Large intestine (tissue), 3 donors: ENCODE results near the gene LSM2. TPM values are rescaled to one million over a fixed set of nuclear protein-coding genes. Genes with fewer than 3 reads are reported as not detected.
A peak's percentile ranks its signal among the peaks of the same experiment; 100 is the strongest.
"Not testable (repeated sequence)": the region's sequence is repeated elsewhere in the genome, so short reads cannot be mapped to it uniquely, and the experiment has no call there.

ENCODE experiments used
- DNase-seq, 2 donors: peaks; one replicate each; pipeline versions ENCODE4 v3.0.0 to v3.0.0-alpha.2; 2013
- H3K27ac ChIP-seq: one replicate; pipeline ENCODE4 v1.5.1; 2013; ENCODE audit warnings: low read length
- H3K27me3 ChIP-seq: 2 replicates; pipeline ENCODE4 v1.6.1; 2013; ENCODE audit warnings: low read length; ENCODE audit not compliant: control insufficient read depth, insufficient read depth
- H3K36me3 ChIP-seq: 2 replicates; pipeline ENCODE4 v1.6.1; 2013; ENCODE audit warnings: low read length; ENCODE audit not compliant: control insufficient read depth, insufficient read depth
- H3K4me1 ChIP-seq: one replicate; pipeline ENCODE4 v1.6.1; 2013; ENCODE audit warnings: low read length; ENCODE audit not compliant: control insufficient read depth, insufficient read depth
- H3K4me3 ChIP-seq: one replicate; pipeline ENCODE4 v1.5.1; 2013; ENCODE audit warnings: low read length
- H3K9me3 ChIP-seq: one replicate; pipeline ENCODE4 v1.6.1; 2013; ENCODE audit warnings: mild to moderate bottlenecking, low read depth, low read length, moderate library complexity; ENCODE audit not compliant: control insufficient read depth
- WGBS: methylation state at CpG from one replicate; pipeline ENCODE4 v1.1.5; 2013; ENCODE audit warnings: low lambda C conversion rate; ENCODE audit not compliant: insufficient coverage; 5-methylcytosine and 5-hydroxymethylcytosine counted together
- polyA plus RNA-seq: library from polyadenylated mRNA; unstranded; fragments of 120-200 nt; gene quantifications from one replicate; pipeline ENCODE4 v1.2.1, GENCODE V29; 2013

The LSM2 gene
- polyA plus RNA-seq, 1 donor: 51.4 TPM

DNA sequence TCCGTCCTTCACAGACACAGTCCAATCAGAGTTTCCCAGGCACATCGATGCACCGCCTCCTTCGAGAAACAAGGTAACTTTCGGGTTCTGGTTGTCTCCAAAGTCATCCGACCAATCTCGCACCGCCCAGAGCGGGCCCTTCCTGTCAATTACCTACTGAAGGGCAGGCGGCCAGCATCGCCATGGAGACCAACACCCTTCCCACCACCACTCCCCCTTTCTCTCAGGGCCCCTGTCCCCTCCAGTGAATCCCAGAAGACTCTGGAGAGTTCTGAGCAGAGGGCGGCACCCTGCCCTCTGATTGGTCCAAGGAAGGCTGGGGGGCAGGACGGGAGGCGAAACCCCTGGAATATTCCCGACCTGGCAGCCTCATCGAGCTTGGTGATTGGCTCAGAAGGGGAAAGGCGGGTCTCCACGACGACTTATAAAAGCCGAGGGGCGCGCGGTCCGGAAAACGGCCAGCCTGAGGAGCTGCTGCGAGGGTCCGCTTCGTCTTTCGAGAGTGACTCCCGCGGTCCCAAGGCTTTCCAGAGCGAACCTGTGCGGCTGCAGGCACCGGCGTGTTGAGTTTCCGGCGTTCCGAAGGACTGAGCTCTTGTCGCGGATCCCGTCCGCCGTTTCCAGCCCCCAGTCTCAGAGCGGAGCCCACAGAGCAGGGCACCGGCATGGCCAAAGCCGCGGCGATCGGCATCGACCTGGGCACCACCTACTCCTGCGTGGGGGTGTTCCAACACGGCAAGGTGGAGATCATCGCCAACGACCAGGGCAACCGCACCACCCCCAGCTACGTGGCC lies 20.7 kb upstream of the LSM2 start, which contains the start of gene HSPA1B:
Gene HSPA1B (plus strand): TSS at position 453 of the 794 bp plus-strand sequence. CDS start 213 bp downstream, at position 666.
- WGBS: no CpG with 5 or more reads among the region's 56 CpGs
- no peaks in the 10 kb centered on the region for H3K36me3 ChIP-seq
- no peaks in the 10 kb centered on the region for H3K9me3 ChIP-seq
- peak within 1 kb of the TSS; percentile 85 for H3K4me3 ChIP-seq
- peak; percentile 98 to 100 for DNase-seq
- H3K27me3 ChIP-seq: no peaks in the 10 kb centered on the region
- peaks cover 22% of the 10 kb centered on the region for H3K4me1 ChIP-seq
- H3K27ac ChIP-seq: peak within 1 kb of the TSS; percentile 91

DNA sequence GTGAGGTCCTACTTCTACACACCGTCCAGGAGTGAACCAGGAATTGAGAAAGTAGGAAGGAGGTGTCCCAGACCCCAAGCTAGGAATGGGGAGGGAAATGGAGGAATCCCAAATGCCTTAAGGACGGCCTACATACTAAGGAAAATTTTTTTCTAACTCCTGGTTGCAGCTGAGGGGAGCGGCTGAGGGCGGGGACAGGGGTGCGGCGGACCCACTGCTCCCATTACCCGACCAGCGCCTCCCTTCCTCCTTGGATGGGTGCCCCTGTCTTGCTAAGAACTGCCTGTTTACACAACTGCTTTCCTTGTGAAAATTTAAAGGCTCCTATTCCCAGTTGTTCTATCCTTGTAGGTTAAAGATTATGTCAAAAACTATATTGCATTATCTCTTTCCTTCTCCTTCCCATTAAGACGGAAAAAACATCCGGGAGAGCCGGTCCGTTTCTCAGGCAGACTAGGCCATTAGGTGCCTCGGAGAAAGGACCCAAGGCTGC lies 20.1 kb upstream of the LSM2 start:
- Histone ChIP-seq H3K4me1 (peaks cover 26% of the 10 kb centered on the region), H3K27ac (peak overlapping the region; percentile 89), H3K4me3 (peak overlapping the region; percentile 32), H3K36me3 (no peaks in the 10 kb centered on the region), H3K27me3 (no peaks in the 10 kb centered on the region), H3K9me3 (no peaks in the 10 kb centered on the region)
- DNase-seq: peak in 1 of 2 donors; percentile 81
- no CpG with 5 or more reads among the region's 13 CpGs for WGBS

DNA sequence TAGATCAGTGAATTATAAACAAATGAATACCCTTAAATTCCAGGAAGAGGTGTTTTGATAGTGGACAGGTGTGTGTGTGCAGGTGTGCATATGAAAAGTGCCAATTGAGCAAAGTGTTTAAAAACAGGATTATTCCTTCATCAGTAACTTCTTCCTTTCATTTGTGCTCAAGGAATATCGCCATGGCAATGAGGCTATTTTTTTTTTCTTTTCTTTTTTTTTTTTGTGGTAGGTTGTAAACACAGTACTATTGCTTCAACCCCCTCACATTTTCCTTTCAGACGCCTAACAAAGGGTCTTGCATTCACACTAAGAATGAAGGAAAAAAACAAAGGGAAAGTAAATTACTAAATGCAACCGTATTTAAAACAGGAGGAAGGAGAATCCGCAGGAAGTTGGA lies 18.8 kb upstream of the LSM2 start:
- H3K4me1 ChIP-seq: peaks cover 24% of the 10 kb centered on the region

DNA sequence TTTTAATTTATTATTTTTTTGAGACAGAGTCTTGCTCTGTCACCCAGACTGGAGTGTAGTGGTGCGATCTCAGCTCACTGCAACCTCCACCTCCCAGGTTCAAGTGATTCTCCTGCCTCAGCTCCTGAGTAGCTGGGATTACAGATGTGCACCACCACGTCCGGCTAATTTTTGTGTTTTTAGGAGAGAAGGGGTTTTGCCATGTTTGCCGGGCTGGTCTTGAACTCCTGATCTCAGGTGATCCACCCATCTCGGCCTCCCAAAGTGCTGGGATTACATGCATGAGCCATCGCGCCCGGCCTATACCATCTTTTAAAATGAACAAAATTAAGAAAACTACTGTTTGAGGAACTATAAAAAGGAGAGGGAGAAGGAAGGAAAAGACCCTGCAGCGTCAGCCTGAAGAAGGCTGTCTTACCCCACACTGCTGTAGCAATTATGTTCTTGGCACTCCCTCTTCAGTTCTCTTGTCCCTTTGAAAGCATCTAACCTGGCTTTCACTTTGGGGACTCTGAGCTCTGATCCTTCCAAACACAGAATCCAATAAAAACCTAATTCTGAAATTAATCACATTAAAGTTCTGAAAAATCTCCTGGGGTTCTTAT lies 16.9 kb upstream of the LSM2 start:
- WGBS: no CpG with 5 or more reads among the region's 9 CpGs
- not testable (repeated sequence) for H3K27ac ChIP-seq, H3K36me3 ChIP-seq, DNase-seq, H3K4me3 ChIP-seq, H3K27me3 ChIP-seq, H3K9me3 ChIP-seq
- peaks cover 35% of the 10 kb centered on the region for H3K4me1 ChIP-seq

More for the DNA sequence above, 18.8 kb upstream of the LSM2 start:
- no peak overlapping the region for H3K4me3 ChIP-seq
- no peak for DNase-seq
- no peaks in the 10 kb centered on the region for H3K36me3 ChIP-seq
- no peaks in the 10 kb centered on the region for H3K27me3 ChIP-seq
- H3K27ac ChIP-seq: peak overlapping the region; percentile 89
- no peaks in the 10 kb centered on the region for H3K9me3 ChIP-seq
- no CpG with 5 or more reads among the region's 4 CpGs for WGBS

DNA sequence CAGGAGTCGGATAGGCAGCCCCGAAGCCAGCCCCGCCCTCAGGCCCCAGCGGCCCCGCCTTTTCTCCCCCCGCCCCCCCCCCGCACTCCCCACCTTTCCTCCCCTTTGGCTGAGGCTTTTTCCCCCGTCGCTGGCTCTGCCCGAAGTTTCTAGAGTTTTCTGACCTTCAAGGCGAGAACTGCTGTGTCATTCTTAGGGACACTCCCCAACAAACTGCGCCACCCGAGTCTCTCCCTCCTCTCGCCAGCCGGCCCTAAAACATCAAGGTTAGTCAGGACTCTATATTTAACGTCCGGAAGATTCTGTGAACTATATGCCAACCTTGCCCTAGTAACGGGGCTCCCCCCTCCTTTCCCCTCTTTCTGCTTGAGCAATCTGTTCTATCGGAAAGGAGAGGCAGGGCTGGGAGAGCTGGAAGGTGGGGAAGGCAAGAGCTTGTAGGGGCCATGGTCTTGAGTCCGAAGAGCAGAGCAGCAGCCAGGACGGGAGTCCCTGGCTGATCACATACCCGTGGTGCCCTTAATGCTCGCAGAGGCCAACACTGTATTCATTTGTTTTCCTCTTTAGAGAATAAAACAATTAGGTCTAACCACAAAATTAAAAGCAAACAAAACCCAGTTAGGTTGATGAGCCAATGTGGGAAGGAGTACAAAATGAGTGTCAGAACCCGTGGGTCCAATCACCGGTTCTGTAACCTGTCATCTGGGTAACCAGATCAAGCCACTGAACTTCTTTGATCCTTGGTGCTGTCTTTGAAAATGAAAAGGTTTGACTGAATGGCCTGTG lies 15.5 kb upstream of the LSM2 start:
- Histone ChIP-seq H3K9me3 (no peaks in the 10 kb centered on the region), H3K27me3 (no peaks in the 10 kb centered on the region), H3K27ac (peak overlapping the region; percentile 92), H3K4me1 (peaks cover 44% of the 10 kb centered on the region), H3K4me3 (peak overlapping the region; percentile 77), H3K36me3 (no peaks in the 10 kb centered on the region)
- WGBS: 0% methylated on average over 1 of the region's 25 CpGs
- DNase-seq: peak; percentile 73 to 79

DNA sequence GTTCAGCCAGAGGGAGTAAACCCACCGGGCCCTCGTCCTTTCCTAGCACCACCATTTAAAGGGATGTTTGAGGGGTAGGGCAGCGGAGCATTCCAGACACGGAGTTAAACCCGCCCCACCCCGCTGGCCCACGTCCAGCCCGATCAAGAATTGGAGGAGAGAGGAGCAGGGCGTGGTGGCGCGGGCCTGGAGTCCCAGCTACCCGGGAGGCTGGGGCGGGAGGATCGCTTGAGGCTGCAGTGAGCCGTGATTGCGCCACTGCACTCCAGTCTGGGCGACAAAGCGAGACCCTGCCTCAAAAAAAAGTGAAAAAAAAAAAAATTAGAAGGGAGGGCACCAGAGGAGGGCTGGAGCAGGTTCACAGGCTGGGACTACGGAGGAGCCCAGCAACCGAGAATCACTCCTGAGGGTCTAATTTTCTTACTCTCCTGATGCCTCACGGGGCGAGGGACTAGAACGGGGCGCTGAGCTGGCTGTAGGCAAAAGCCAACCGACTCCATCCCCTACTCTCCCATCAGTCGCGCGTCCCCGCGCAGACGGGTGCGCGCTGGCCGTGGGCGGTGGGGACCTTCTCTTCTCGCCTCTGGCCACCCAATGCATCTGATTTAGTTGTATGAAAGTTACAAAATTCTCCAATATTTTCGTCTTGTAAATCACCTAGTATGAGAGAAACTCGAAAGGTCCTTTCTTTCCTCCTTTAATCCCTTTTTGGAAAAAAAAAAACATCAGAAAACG lies 14.7 kb upstream of the LSM2 start:
- peak overlapping the region; percentile 77 for H3K4me3 ChIP-seq
- peak overlapping the region; percentile 92 for H3K27ac ChIP-seq
- no peaks in the 10 kb centered on the region for H3K27me3 ChIP-seq
- H3K9me3 ChIP-seq: no peaks in the 10 kb centered on the region
- WGBS: no CpG with 5 or more reads among the region's 39 CpGs
- H3K36me3 ChIP-seq: no peaks in the 10 kb centered on the region
- peak in 1 of 2 donors; percentile 43 for DNase-seq
- peaks cover 42% of the 10 kb centered on the region for H3K4me1 ChIP-seq

DNA sequence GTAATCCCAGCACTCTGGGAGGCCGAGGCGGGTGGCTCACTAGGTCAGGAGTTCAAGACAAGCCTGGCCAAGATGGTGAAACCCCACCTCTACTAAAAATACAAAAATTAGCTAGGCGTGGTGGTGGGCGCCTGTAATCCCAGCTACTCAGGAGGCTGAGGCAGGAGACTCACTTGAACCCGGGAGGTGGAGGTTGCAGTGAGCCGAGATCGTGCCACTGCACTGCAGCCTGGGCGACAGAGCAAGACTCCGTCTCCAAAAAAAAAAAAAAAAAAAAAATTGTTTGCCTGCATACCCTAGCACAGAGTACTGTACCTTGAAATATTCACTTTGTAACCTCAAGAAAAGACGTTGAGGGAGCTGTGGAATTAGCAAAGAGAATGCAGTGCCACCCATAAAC lies 13.6 kb upstream of the LSM2 start:
- not testable (repeated sequence) for DNase-seq, H3K36me3 ChIP-seq, H3K9me3 ChIP-seq, H3K4me3 ChIP-seq, H3K27me3 ChIP-seq
- WGBS: no CpG with 5 or more reads among the region's 10 CpGs
- Histone ChIP-seq H3K4me1 (peaks cover 32% of the 10 kb centered on the region), H3K27ac (peak overlapping the region; percentile 58)

DNA sequence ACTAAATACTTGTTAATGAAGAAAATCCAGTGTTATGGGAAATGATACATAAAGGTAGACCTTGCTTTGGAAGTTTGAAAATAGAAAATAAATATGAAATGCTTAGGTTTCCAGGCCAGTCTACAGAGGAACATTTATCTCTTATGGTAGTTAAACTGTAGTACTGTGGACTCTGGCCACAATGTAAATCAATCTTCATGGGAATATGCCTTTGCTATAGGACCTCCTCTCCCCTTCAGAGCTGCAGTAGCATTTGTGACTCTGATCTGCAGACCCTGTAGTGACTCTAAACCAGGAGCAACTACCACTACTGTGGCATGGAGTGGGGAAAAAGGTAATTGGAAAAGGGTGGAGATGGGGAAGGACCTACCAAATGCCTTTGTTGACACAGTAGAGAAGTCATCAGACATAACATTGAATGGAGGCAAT lies 13.1 kb upstream of the LSM2 start:
- peak overlapping the region; percentile 58 for H3K27ac ChIP-seq
- DNase-seq: peak; percentile 54 to 62
- H3K4me3 ChIP-seq: no peak overlapping the region
- H3K27me3 ChIP-seq: no peaks in the 10 kb centered on the region
- no peaks in the 10 kb centered on the region for H3K36me3 ChIP-seq
- H3K4me1 ChIP-seq: peaks cover 32% of the 10 kb centered on the region
- no peaks in the 10 kb centered on the region for H3K9me3 ChIP-seq

DNA sequence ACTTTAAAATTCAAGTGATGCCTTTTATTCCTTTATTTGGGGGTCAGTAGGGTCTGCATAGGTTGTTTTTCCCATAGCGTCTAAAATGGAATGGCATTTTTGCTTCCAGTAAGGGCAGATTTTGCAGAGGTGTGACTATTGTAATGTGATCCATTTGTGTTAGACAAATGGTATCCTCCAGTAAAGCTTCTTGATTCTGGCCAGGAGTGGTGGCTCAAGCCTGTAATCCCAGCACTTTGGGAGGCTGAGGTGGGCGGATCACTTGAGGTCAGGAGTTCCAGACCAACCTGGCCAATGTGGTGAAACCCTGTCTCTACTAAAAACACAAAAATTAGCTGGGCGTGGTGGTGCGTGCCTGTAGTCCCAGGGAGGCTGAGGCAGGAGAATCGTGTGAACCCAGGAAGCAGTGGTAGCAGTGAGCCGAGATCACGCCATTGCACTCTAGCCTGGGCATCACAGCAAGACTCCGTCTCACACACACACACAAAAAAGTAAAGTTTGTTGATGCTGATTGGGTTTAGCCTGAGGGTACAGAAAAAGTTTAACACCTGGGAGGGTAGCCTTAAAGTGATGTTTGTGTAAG lies 11.3 kb upstream of the LSM2 start:
- DNase-seq, H3K27ac ChIP-seq, H3K27me3 ChIP-seq, H3K9me3 ChIP-seq, H3K36me3 ChIP-seq: not testable (repeated sequence)
- Histone ChIP-seq H3K4me3 (peak overlapping the region; percentile 10), H3K4me1 (peaks cover 40% of the 10 kb centered on the region)
- no CpG with 5 or more reads among the region's 8 CpGs for WGBS
